ENCODE data around the gene UGT1A6. TPM values are rescaled to one million over a fixed set of nuclear protein-coding genes. Genes with fewer than 3 reads are reported as not detected.

The UGT1A6 gene
- total RNA-seq, 4 donors from 2014 or later = 0.27 to 20.1 (median 0.58) TPM; not detected in 1

GRCh38 chr2:233668605-233669260 is 24.0 kb upstream of the UGT1A6 start:
- 75 to 78% methylated on average over 4 of the region's 4 CpGs for WGBS, 2 donors (ENCODE audit: low coverage in 1 of 2)
- Histone ChIP-seq H3K27ac (no peak overlapping the region), H3K27me3 (peaks cover 11% of the 10 kb centered on the region), H3K36me3 (no peaks in the 10 kb centered on the region), H3K4me3 (no peak overlapping the region), H3K4me1 (no peaks in the 10 kb centered on the region), H3K9me3 (no peaks in the 10 kb centered on the region)
- TF ChIP-seq EP300 (IDR thresholded peaks at IDR 0.05) (no peak), POLR2A (IDR thresholded peaks at IDR 0.05) (no peak), CTCF (IDR thresholded peaks at IDR 0.05) (no peak), POLR2AphosphoS5 (IDR thresholded peaks at IDR 0.05) (no peak)
- ATAC-seq = no peak

GRCh38 chr2:233671290-233672161 is 21.2 kb upstream of the UGT1A6 start, which contains the start of gene UGT1A9:
Gene UGT1A9 (plus strand): TSS chr2:233671898. CDS start chr2:233671935, 37 bp downstream.
- Histone ChIP-seq H3K4me1 (no peaks in the 10 kb centered on the region), H3K27ac (no peak within 1 kb of the TSS), H3K9me3 (no peaks in the 10 kb centered on the region), H3K36me3 (no peaks in the 10 kb centered on the region), H3K4me3 (no peak within 1 kb of the TSS), H3K27me3 (peaks cover 11% of the 10 kb centered on the region)
- ATAC-seq = no peak
- 71 to 73% methylated on average over 2 to 3 of the region's 5 CpGs for WGBS, 2 donors (ENCODE audit: low coverage in 1 of 2)
- no peak for TF ChIP-seq CTCF (IDR thresholded peaks at IDR 0.05)
- no peak for TF ChIP-seq POLR2AphosphoS5 (IDR thresholded peaks at IDR 0.05)
- no peak for TF ChIP-seq POLR2A (IDR thresholded peaks at IDR 0.05)
- no peak for TF ChIP-seq EP300 (IDR thresholded peaks at IDR 0.05)

GRCh38 chr2:233672886-233673285 is 19.8 kb upstream of the UGT1A6 start:
- no peak for ATAC-seq
- Histone ChIP-seq H3K36me3 (no peaks in the 10 kb centered on the region), H3K4me3 (no peak overlapping the region), H3K27me3 (peaks cover 17% of the 10 kb centered on the region), H3K9me3 (no peaks in the 10 kb centered on the region), H3K27ac (no peak overlapping the region), H3K4me1 (no peaks in the 10 kb centered on the region)
- 54 to 76% methylated on average over 3 of the region's 3 CpGs for WGBS, 2 donors (ENCODE audit: low coverage in 1 of 2)
- TF ChIP-seq CTCF (IDR thresholded peaks at IDR 0.05) = no peak
- no peak for TF ChIP-seq POLR2A (IDR thresholded peaks at IDR 0.05)
- no peak for TF ChIP-seq POLR2AphosphoS5 (IDR thresholded peaks at IDR 0.05)
- no peak for TF ChIP-seq EP300 (IDR thresholded peaks at IDR 0.05)

- H3K27ac ChIP-seq = no peak overlapping the region
- no peak for ATAC-seq
- H3K4me3 ChIP-seq = no peak overlapping the region
- no peaks in the 10 kb centered on the region for H3K4me1 ChIP-seq
- no peak for TF ChIP-seq POLR2AphosphoS5 (IDR thresholded peaks at IDR 0.05)
- TF ChIP-seq CTCF (IDR thresholded peaks at IDR 0.05) = no peak
- no peak for TF ChIP-seq EP300 (IDR thresholded peaks at IDR 0.05)
- TF ChIP-seq POLR2A (IDR thresholded peaks at IDR 0.05) = no peak
- no peaks in the 10 kb centered on the region for H3K9me3 ChIP-seq
- no peaks in the 10 kb centered on the region for H3K36me3 ChIP-seq
- peaks cover 17% of the 10 kb centered on the region for H3K27me3 ChIP-seq
Measured at GRCh38 chr2:233673896-233674295, 18.8 kb upstream of the UGT1A6 start.
